GM10248 (cell line): ENCODE data around the gene TM9SF2.

Experiments used
- CTCF ChIA-PET: fragments of 300-600 bp; sonication (Branson Sonifier 250); formaldehyde crosslinking; extraction: SDS; loops from one replicate; lab custom pipeline; 2021; ENCODE audit warnings: antibody characterized with exemption; lab: Yijun Ruan, JAX
- POLR2A ChIA-PET: fragments of 350-650 bp; sonication (Branson Sonifier 250); formaldehyde crosslinking; extraction: SDS; loops from one replicate; lab custom pipeline; 2020; ENCODE audit warnings: antibody characterized with exemption; lab: Yijun Ruan, JAX
- DNase-seq: peaks from one replicate; pipeline ENCODE4 v3.0.0; 2012; ENCODE audit errors: extremely low spot score
- TF ChIP-seq, protein P1 (sequence below): IDR thresholded peaks from 2 replicates; pipeline ENCODE4 v1.5.1; 2012; ENCODE audit warnings: mild to moderate bottlenecking, low read depth; ENCODE audit errors: extremely low read depth, missing control alignments, control extremely low read depth

The TM9SF2 gene

DNA sequence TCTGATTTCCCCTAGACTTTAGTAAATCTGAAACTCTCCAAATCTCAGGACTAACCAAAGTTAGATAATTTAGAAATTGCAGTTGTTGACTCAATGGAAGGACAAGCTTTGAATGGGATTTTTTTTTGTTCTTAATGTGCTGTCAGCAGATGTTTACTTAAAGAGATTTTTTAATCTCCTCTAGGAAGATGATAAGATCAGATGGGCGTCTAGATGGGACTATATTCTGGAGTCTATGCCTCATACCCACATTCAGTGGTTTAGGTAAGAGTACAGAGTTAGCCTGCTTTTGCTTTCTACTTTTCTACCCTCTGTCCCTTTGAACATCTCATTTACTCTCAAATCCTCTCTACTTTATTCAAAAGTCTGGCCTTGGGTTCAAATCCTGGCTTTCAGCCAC, 39.3 kb downstream of the TM9SF2 start:
- DNase-seq = no peak
- TF ChIP-seq, protein P1, sequence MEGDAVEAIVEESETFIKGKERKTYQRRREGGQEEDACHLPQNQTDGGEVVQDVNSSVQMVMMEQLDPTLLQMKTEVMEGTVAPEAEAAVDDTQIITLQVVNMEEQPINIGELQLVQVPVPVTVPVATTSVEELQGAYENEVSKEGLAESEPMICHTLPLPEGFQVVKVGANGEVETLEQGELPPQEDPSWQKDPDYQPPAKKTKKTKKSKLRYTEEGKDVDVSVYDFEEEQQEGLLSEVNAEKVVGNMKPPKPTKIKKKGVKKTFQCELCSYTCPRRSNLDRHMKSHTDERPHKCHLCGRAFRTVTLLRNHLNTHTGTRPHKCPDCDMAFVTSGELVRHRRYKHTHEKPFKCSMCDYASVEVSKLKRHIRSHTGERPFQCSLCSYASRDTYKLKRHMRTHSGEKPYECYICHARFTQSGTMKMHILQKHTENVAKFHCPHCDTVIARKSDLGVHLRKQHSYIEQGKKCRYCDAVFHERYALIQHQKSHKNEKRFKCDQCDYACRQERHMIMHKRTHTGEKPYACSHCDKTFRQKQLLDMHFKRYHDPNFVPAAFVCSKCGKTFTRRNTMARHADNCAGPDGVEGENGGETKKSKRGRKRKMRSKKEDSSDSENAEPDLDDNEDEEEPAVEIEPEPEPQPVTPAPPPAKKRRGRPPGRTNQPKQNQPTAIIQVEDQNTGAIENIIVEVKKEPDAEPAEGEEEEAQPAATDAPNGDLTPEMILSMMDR = no peak
- CTCF ChIA-PET = no interaction called here
- POLR2A ChIA-PET = no interaction called here

DNA sequence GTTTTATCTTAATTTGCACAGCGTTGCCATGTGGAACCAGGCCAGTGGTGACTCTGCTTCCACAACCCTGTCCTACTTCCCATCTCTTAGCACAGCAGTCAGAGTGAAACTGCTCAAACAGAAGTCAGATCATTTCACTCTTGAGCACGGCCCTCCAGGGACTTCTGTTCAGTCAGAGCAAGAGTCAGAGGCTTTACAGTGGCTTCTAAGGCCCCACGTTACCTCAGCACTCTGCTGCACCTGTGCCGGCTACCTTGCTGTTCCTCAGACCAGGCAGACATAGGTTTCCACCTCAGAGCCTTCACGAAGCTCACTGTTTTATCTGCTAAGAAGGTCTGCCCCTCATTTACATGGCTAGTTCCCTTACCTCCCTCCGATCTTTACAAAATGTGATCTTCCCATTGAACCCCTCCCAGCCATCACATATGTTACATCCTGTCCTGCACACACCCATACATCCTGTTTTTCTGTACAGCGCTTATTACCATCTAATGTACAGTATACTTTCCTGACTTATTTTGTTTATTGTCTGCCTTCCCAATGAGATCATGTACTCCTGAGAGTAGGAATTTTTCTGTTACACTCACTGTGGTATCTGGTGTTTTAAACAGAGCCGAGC, 41.6 kb downstream of the TM9SF2 start:
- TF ChIP-seq, protein P1 = no peak
- ChIA-PET CTCF (interaction anchor here (0.7 to 2.1 kb wide), 8 partner anchors 17 to 64 kb away, joined by 3 to 6 read pairs (median 3); partner anchors contain the start of genes CLYBL and TM9SF2), POLR2A (no interaction called here)
- DNase-seq = peak; percentile 79

DNA sequence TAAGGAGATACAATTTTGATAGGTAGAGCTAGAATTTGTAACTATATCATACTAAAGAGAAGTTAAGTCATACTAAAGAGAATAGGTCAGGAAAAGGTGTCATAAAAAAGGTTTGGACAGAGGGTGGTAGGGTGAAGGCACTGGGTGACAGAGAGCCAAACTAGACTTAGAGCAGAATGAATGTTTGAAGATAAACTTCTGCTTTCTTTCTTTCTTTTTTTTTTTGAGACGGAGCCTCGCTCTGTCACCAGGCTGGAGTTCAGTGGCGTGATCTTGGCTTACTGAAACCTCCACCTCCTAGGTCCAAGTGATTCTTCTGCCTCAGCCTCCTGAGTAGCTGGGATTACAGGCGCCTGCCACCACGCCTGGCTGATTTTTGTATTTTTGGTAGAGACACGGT, 44.1 kb downstream of the TM9SF2 start:
- ChIA-PET CTCF (interaction anchor here (1.0 to 1.2 kb wide), 2 partner anchors 12 to 158 kb away, joined by 3 to 4 read pairs; no protein-coding TSS in a partner anchor), POLR2A (no interaction called here)
- TF ChIP-seq, protein P1 = no peak
- DNase-seq = no peak

DNA sequence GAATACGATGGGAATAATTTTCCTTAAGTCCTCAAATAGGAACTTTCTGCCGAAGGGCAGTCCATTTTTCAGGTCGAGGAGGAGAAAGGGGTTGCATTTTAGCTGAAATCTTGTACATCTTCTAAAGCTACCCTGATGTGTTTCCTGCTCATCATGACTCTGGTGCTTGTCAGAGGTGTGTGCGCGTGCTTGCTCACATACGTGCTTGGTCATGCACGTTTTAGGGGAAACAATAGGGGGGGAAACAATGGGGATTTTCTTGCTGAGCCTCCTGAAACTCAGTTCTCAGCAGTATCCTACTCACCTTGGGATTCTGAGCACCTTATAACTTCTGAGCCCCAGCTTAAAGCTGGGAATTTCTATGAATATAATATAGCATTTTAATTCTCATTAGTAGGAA, 44.7 kb downstream of the TM9SF2 start:
- POLR2A ChIA-PET = no interaction called here
- no peak for DNase-seq
- CTCF ChIA-PET = interaction anchor here (1.0 to 2.3 kb wide), 5 partner anchors 11 to 159 kb away, joined by 3 to 5 read pairs (median 4); no protein-coding TSS in a partner anchor
- TF ChIP-seq, protein P1 = no peak

DNA sequence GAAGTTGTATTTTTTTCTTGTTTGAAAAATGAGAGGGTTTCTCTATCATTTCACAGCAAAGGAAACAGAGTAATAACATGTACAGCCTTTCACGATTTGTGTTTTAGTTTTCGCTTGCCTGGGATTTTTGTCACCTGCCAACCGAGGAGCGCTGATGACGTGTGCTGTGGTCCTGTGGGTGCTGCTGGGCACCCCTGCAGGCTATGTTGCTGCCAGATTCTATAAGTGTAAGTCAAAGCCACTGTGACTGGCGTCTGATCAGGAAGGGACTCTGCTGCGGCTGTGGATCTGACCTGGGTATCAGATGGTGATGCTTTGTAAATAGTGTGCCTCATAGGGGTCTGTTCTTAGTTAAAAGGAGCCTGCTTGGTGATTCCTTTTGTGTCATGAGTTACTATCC, 45.6 kb downstream of the TM9SF2 start:
- ChIA-PET POLR2A (no interaction called here), CTCF (interaction anchor here (1.7 to 2.3 kb wide), 3 partner anchors 15 to 110 kb away, joined by 4 to 5 read pairs (median 5); no protein-coding TSS in a partner anchor)
- DNase-seq = no peak
- TF ChIP-seq, protein P1 = no peak

DNA sequence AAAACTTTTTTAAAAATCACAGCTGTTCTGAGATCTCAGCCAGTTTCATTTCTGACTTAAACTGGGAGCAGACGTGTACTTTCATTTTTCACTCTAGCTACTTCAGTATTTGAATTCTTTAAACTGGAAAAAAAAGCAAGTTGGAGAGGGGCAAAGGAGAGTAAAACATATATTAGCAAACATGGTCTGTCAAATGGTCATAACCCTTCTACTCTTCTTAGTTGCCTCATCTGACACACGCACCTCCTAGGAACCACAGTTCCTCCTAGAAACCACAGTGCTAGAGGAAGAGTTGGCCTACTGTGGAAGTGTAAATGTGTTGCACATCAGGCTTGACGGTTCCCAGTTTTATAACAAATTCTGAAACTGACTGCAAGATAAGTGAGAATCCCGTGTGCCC, 47.2 kb downstream of the TM9SF2 start:
- DNase-seq = no peak
- ChIA-PET POLR2A (no interaction called here), CTCF (interaction anchor here (0.7 to 2.3 kb wide), 4 partner anchors 9 to 112 kb away, joined by 3 to 5 read pairs (median 3); no protein-coding TSS in a partner anchor)
- TF ChIP-seq, protein P1 = no peak
